Transverse colon (tissue), 3 donors: ENCODE data around the gene IL13.

ENCODE experiments used
- POLR2A ChIP-seq: fragments of 450-650 bp; IDR thresholded peaks from one replicate; pipeline ENCODE4 v1.6.1; 2016; ENCODE audit warnings: antibody characterized with exemption, mild to moderate bottlenecking, moderate library complexity
- TF ChIP-seq, protein P1 (sequence below), 5 experiments: fragments of 200-600 bp in 3 of 5; fragments of 450-650 bp in 2 of 5; sonication (generic) in 3 of 5; IDR thresholded peaks; 1 replicate in 2 of 5; 2 replicates in 3 of 5; pipeline ENCODE4 v1.5.1; 2016 to 2017; ENCODE audit warnings: antibody characterized with exemption in 5 of 5, inconsistent platforms in 3 of 5, mild to moderate bottlenecking in 2 of 5, moderate library complexity in 1 of 5

DNA sequence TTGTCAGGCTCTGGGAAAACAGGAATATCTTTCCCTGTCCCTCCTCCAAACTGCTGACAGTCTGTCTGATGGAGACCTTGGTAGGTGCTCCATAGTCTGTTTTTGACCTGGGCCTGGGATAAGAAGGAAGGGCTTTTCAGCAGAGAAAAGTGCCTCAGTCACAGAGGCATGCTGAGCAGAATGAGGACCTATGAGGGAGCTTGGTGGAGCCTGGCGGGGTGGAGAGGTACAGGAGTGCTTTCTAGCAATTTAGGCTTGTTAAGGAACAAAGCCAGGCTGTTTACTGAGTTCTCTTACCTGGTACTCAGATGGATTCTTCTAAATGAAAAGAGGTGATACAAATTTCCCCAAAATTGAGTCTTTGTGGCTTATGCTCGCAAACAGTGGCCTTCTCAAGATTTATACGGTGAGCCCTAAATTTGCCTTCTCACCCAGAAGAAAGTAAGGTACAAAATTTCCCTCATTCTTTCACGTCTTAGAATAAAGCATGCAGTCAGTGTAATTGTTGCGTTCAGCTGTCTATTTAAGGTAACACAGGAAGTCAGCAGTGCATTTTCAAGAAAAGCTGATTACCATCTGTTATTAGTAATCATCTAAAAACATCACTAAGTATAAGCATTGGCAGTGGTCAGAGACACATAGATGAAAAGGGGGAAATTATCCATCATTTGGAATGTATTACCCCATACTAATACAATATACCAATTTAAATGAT is 28.6 kb upstream of the IL13 start:
- TF ChIP-seq, protein P1, sequence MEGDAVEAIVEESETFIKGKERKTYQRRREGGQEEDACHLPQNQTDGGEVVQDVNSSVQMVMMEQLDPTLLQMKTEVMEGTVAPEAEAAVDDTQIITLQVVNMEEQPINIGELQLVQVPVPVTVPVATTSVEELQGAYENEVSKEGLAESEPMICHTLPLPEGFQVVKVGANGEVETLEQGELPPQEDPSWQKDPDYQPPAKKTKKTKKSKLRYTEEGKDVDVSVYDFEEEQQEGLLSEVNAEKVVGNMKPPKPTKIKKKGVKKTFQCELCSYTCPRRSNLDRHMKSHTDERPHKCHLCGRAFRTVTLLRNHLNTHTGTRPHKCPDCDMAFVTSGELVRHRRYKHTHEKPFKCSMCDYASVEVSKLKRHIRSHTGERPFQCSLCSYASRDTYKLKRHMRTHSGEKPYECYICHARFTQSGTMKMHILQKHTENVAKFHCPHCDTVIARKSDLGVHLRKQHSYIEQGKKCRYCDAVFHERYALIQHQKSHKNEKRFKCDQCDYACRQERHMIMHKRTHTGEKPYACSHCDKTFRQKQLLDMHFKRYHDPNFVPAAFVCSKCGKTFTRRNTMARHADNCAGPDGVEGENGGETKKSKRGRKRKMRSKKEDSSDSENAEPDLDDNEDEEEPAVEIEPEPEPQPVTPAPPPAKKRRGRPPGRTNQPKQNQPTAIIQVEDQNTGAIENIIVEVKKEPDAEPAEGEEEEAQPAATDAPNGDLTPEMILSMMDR (IDR thresholded peaks at IDR 0.05), result no peak
- TF ChIP-seq POLR2A, result no peak
